Measurements from ENCODE around the gene SIPA1L3.

DNA sequence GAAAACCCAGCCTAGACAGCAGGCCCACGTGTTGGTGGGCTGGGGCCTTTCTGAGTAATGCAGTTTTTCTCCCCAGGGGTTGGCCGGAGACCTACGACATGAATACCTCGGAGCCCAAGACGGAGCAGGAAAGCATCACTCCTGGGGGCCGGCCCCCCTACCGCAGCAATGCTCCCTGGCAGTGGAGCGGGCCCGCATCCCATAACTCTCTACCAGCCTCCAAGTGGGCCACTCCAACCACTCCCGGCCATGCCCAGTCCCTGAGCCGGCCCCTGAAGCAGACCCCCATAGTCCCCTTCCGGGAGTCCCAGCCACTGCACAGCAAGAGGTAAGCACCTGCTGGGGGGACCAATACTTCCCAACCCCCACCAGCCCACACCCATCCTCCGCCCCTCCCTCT lies 234.1 kb downstream of the SIPA1L3 start:
- TF ChIP-seq, protein P1, sequence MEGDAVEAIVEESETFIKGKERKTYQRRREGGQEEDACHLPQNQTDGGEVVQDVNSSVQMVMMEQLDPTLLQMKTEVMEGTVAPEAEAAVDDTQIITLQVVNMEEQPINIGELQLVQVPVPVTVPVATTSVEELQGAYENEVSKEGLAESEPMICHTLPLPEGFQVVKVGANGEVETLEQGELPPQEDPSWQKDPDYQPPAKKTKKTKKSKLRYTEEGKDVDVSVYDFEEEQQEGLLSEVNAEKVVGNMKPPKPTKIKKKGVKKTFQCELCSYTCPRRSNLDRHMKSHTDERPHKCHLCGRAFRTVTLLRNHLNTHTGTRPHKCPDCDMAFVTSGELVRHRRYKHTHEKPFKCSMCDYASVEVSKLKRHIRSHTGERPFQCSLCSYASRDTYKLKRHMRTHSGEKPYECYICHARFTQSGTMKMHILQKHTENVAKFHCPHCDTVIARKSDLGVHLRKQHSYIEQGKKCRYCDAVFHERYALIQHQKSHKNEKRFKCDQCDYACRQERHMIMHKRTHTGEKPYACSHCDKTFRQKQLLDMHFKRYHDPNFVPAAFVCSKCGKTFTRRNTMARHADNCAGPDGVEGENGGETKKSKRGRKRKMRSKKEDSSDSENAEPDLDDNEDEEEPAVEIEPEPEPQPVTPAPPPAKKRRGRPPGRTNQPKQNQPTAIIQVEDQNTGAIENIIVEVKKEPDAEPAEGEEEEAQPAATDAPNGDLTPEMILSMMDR (IDR thresholded peaks at IDR 0.05), result no peak
- no peak for TF ChIP-seq POLR2A (IDR thresholded peaks at IDR 0.05)

All from heart left ventricle (tissue), 13 donors.